Tibial nerve (tissue), 4 donors: ENCODE results near the gene CLSTN3. TPM values are rescaled to one million over a fixed set of nuclear protein-coding genes. Genes with fewer than 3 reads are reported as not detected.

Experiments used
- DNase-seq, 2 donors: peaks; one replicate each; pipeline ENCODE4 v3.0.0-alpha.2; 2019; ENCODE audit warnings: low spot score in 2 of 2
- H3K27ac ChIP-seq, 4 donors: fragments of 200-600 bp; sonication (generic) in 3 of 4; one replicate each; pipeline ENCODE4 v1.5.1; 2017 to 2019; ENCODE audit warnings: mild to moderate bottlenecking in 1 of 4
- H3K27me3 ChIP-seq, 2 donors: fragments of 200-600 bp; sonication (generic) in 1 of 2; one replicate each; pipeline versions ENCODE4 v1.5.1 to v1.6.0; 2017 to 2019
- H3K36me3 ChIP-seq, 3 donors: fragments of 200-600 bp; sonication (generic); one replicate each; pipeline ENCODE4 v1.5.1; 2018 to 2019
- H3K4me1 ChIP-seq, 4 donors: fragments of 200-600 bp; sonication (generic) in 3 of 4; one replicate each; pipeline ENCODE4 v1.5.1; 2017 to 2019
- H3K4me3 ChIP-seq, 4 donors: fragments of 200-600 bp; sonication (generic) in 3 of 4; one replicate each; pipeline ENCODE4 v1.5.1; 2017 to 2019; ENCODE audit warnings: mild to moderate bottlenecking in 1 of 4, moderate library complexity in 1 of 4
- H3K9me3 ChIP-seq, 4 donors: fragments of 200-600 bp; sonication (generic) in 3 of 4; one replicate each; pipeline ENCODE4 v1.5.1; 2017 to 2019
- EP300 ChIP-seq, 2 donors: sonication (generic); formaldehyde crosslinking; IDR thresholded peaks; one replicate each; pipeline ENCODE4 v1.6.1; 2017; ENCODE audit warnings: antibody characterized with exemption in 2 of 2, mild to moderate bottlenecking in 1 of 2
- POLR2A ChIP-seq, 2 donors: fragments of 450-650 bp; IDR thresholded peaks; one replicate each; pipeline ENCODE4 v1.6.1; 2017; ENCODE audit warnings: antibody characterized with exemption in 2 of 2, mild to moderate bottlenecking in 2 of 2, moderate library complexity in 2 of 2
- WGBS, 2 donors: methylation state at CpG; one replicate each; pipeline ENCODE4 v1.1.5; 2018; 5-methylcytosine and 5-hydroxymethylcytosine counted together
- total RNA-seq, 4 donors: library from RNA; depleted of rRNA; stranded (reverse); fragments of >200 nt; gene quantifications; one replicate each; pipeline ENCODE4 v1.1.0, GENCODE V29; 2016
- TF ChIP-seq, protein P1 (sequence below), 5 experiments: fragments of 200-600 bp in 3 of 5; fragments of 450-650 bp in 2 of 5; sonication (generic) in 3 of 5; IDR thresholded peaks; one replicate each; pipeline ENCODE4 v1.5.1; 2016 to 2019; ENCODE audit warnings: antibody characterized with exemption in 5 of 5, mild to moderate bottlenecking in 3 of 5, moderate library complexity in 2 of 5

CLSTN3 gene
- total RNA-seq, 4 donors from 2014 or later, result 40.0 to 112 (median 79.6) TPM

DNA sequence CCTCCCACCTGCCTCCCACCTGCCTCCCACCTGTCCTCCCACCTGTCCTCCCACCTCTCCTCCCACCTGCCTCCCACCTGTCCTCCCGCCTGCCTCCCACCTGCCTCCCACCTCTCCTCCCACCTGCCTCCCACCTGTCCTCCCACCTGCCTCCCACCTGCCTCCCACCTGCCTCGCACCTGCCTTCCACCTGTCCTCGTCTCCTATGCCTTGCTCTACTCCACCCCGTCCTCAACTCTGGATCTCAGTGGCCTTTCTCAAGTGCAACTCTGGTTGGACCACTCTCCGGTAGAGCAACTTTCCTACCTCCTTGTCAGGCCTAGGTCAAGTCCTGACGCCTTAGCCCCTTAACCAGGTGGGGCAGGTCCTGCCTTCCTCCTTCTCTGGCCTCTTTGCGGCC lies 30.0 kb downstream of the CLSTN3 start:
- H3K36me3 ChIP-seq, result peaks cover 0 to 34% (median 0%) of the 10 kb centered on the region in 3 donors
- 77 to 82% methylated on average over 7 of the region's 7 CpGs for WGBS, 2 donors
- TF ChIP-seq, protein P1, sequence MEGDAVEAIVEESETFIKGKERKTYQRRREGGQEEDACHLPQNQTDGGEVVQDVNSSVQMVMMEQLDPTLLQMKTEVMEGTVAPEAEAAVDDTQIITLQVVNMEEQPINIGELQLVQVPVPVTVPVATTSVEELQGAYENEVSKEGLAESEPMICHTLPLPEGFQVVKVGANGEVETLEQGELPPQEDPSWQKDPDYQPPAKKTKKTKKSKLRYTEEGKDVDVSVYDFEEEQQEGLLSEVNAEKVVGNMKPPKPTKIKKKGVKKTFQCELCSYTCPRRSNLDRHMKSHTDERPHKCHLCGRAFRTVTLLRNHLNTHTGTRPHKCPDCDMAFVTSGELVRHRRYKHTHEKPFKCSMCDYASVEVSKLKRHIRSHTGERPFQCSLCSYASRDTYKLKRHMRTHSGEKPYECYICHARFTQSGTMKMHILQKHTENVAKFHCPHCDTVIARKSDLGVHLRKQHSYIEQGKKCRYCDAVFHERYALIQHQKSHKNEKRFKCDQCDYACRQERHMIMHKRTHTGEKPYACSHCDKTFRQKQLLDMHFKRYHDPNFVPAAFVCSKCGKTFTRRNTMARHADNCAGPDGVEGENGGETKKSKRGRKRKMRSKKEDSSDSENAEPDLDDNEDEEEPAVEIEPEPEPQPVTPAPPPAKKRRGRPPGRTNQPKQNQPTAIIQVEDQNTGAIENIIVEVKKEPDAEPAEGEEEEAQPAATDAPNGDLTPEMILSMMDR (IDR thresholded peaks at IDR 0.05), result no peak
- TF ChIP-seq POLR2A (IDR thresholded peaks at IDR 0.05), result no peak
- no peak for TF ChIP-seq EP300 (IDR thresholded peaks at IDR 0.05)
- H3K9me3 ChIP-seq, result no peaks in the 10 kb centered on the region
- peaks cover 0 to 12% (median 0%) of the 10 kb centered on the region in 4 donors for H3K4me1 ChIP-seq
- DNase-seq, result no peak
- H3K27ac ChIP-seq, result no peak overlapping the region
- no peak overlapping the region for H3K4me3 ChIP-seq
- peaks cover 0 to 18% of the 10 kb centered on the region in 2 donors for H3K27me3 ChIP-seq

DNA sequence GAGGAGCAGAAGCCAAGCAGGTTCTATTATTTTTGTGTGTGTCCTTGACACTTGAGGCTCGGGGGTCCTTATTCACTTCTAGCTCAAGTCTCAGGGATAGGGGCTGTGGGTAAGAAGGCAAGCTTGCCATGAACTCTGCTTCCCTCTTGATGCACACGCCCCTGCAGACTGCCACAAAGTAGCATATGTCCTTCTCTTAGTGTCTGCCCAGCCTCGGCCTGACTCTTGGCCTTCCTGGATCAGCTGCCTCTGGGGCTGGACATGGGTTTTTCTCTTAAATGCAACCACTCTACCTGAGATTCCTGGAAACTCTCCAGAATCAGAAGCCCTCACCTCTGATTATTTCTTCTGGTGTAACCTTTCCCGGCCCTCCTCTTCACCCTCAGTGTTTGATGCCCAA lies 31.2 kb downstream of the CLSTN3 start:
- H3K27ac ChIP-seq, result no peak overlapping the region
- H3K4me1 ChIP-seq, result peaks cover 0 to 12% (median 0%) of the 10 kb centered on the region in 4 donors
- no peak overlapping the region for H3K4me3 ChIP-seq
- H3K36me3 ChIP-seq, result peaks cover 0 to 23% (median 0%) of the 10 kb centered on the region in 3 donors
- H3K9me3 ChIP-seq, result no peaks in the 10 kb centered on the region
- WGBS, 2 donors, result 86 to 87% methylated on average over 4 of the region's 4 CpGs
- TF ChIP-seq, protein P1 (IDR thresholded peaks at IDR 0.05), result no peak
- TF ChIP-seq EP300 (IDR thresholded peaks at IDR 0.05) (no peak), POLR2A (IDR thresholded peaks at IDR 0.05) (no peak)
- H3K27me3 ChIP-seq, result peaks cover 0 to 18% of the 10 kb centered on the region in 2 donors
- DNase-seq, result no peak

DNA sequence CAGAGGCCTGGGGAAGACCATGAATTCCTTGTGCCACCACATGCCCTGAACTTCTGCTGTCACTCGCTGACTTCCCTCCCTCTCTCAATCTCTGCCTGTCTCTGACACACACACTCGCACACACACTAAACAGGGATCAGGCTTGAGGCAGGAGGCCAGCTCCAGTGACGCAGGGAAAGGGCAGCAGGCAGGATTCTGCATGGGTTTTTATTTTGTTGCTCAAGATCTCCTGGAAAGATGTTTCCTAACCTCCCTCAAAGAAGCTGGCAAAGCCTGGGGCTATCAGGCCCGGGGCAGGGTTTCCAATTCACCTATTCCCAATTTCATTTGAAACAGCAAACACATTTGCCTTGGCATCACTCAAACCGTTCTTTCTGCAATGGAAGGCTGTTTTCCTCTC lies 31.6 kb downstream of the CLSTN3 start:
- Histone ChIP-seq H3K36me3 (peaks cover 0 to 18% (median 0%) of the 10 kb centered on the region in 3 donors), H3K4me3 (no peak overlapping the region), H3K9me3 (no peaks in the 10 kb centered on the region), H3K27ac (no peak overlapping the region), H3K4me1 (peaks cover 0 to 12% (median 0%) of the 10 kb centered on the region in 4 donors), H3K27me3 (peaks cover 0 to 22% of the 10 kb centered on the region in 2 donors)
- 86 to 88% methylated on average over 5 of the region's 5 CpGs for WGBS, 2 donors
- TF ChIP-seq EP300 (IDR thresholded peaks at IDR 0.05), result peak in 1 of 2 donors; percentile 9
- no peak for TF ChIP-seq POLR2A (IDR thresholded peaks at IDR 0.05)
- TF ChIP-seq, protein P1 (IDR thresholded peaks at IDR 0.05), result no peak
- no peak for DNase-seq

DNA sequence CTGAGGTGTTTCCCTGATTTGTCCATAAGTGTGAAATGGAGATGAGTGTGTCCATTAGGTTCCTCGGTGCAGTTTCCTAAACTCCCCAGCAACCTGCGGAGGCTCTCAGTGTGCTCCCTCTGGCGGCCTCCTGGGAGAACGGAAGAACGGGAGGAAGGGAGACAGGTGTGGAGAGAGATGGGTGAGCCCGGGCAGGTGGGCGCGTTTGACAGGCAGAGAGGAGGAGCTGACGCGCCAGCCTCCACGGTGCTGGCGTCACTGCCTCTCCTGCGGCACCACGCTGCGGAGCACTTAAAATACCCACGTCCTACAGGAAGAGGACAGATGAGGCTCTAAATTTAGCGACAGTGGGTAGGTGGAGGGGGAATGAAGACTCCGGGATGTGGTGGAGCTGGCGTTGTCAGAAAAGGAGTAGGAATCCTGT lies 32.5 kb downstream of the CLSTN3 start:
- Histone ChIP-seq H3K27ac (no peak overlapping the region), H3K4me3 (no peak overlapping the region), H3K9me3 (peaks cover 0 to under 1% (median 0%) of the 10 kb centered on the region in 4 donors), H3K4me1 (peaks cover 0 to 12% (median 0%) of the 10 kb centered on the region in 4 donors), H3K36me3 (peaks cover 0 to 9% (median 0%) of the 10 kb centered on the region in 3 donors), H3K27me3 (peaks cover 0 to 24% of the 10 kb centered on the region in 2 donors)
- TF ChIP-seq POLR2A (IDR thresholded peaks at IDR 0.05), result no peak
- TF ChIP-seq, protein P1 (IDR thresholded peaks at IDR 0.05), result peak in 2 of 5 experiments; percentile 17 to 36
- WGBS, 2 donors, result 6 to 15% methylated on average over 19 of the region's 19 CpGs
- DNase-seq, result no peak

DNA sequence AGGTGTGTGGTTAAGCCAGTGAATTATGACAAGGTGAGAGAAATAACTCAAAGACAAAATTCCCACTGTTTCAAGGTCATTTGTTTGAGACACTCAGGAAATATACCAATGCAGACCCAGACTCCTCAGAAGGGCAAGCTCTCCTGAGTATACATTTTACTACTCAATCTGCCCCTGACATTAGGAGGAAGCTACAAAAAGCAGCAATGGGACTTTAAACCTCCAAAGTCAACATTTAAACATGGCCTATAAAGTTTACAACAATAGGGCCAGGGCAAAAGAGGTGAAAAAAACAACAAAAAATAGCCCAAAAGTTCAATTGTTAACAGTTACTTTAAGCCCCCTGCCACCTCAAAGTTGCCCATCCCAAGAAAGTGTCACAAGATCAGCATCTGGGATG lies 39.8 kb downstream of the CLSTN3 start:
- H3K9me3 ChIP-seq, result peaks cover 0 to 17% (median 0%) of the 10 kb centered on the region in 4 donors
- H3K36me3 ChIP-seq, result no peaks in the 10 kb centered on the region
- no peak for DNase-seq
- H3K4me1 ChIP-seq, result no peaks in the 10 kb centered on the region
- H3K27ac ChIP-seq, result no peak overlapping the region
- peaks cover 0 to 5% of the 10 kb centered on the region in 2 donors for H3K27me3 ChIP-seq
- no peak overlapping the region for H3K4me3 ChIP-seq
- TF ChIP-seq POLR2A (IDR thresholded peaks at IDR 0.05) (no peak), EP300 (IDR thresholded peaks at IDR 0.05) (no peak)
- TF ChIP-seq, protein P1 (IDR thresholded peaks at IDR 0.05), result no peak
